HepG2 (cell line): ENCODE measurements around the gene ADPRM. TPM values are rescaled to one million over a fixed set of nuclear protein-coding genes. Genes with fewer than 3 reads are reported as not detected.

Experiments used
- CBX5 ChIP-seq: sonication (generic); formaldehyde crosslinking; IDR thresholded peaks from 2 replicates; pipeline ENCODE4 v1.4.0; 2020; ENCODE audit warnings: missing genetic modification reagents, borderline replicate concordance
- DBP ChIP-seq: sonication (generic); formaldehyde crosslinking; IDR thresholded peaks from 2 replicates; pipeline ENCODE4 v1.4.0; 2020; ENCODE audit warnings: missing genetic modification reagents; ENCODE audit errors: not compliant biosample characterization
- DMTF1 ChIP-seq: sonication (generic); formaldehyde crosslinking; IDR thresholded peaks from 2 replicates; pipeline ENCODE4 v1.4.0; 2020; ENCODE audit warnings: mild to moderate bottlenecking, missing genetic modification reagents
- ELF3 ChIP-seq: IDR thresholded peaks from 2 replicates; pipeline ENCODE4 v1.6.1; 2016; ENCODE audit warnings: missing genetic modification reagents, missing compliant biosample characterization
- GATAD1 ChIP-seq: IDR thresholded peaks from 2 replicates; pipeline ENCODE4 v1.6.1; 2016; ENCODE audit warnings: missing genetic modification reagents, missing compliant biosample characterization
- HNRNPK ChIP-seq: fragments of 200-400 bp; formaldehyde crosslinking; IDR thresholded peaks from 2 replicates; pipeline ENCODE4 v1.6.1; 2018; ENCODE audit warnings: low read length, low read depth, moderate library complexity, mild to moderate bottlenecking; ENCODE audit not compliant: poor library complexity, severe bottlenecking
- KAT7 ChIP-seq: IDR thresholded peaks from 2 replicates; pipeline ENCODE4 v1.6.1; 2018; ENCODE audit warnings: borderline replicate concordance, missing compliant biosample characterization
- MAX ChIP-seq: IDR thresholded peaks from 2 replicates; pipeline ENCODE4 v1.6.1; 2012; ENCODE audit warnings: inconsistent platforms
- NCOA2 ChIP-seq: sonication (generic); formaldehyde crosslinking; IDR thresholded peaks from 2 replicates; pipeline ENCODE4 v1.8.0; 2022; ENCODE audit warnings: inconsistent platforms
- NPAS2 ChIP-seq: sonication (generic); formaldehyde crosslinking; IDR thresholded peaks from 2 replicates; pipeline ENCODE4 v1.8.0; 2022; ENCODE audit warnings: mild to moderate bottlenecking, missing genetic modification reagents, borderline replicate concordance
- RARA ChIP-seq: IDR thresholded peaks from 2 replicates; pipeline ENCODE4 v1.6.1; 2016; ENCODE audit warnings: missing genetic modification reagents, missing compliant biosample characterization
- RXRB ChIP-seq: IDR thresholded peaks from 2 replicates; pipeline ENCODE4 v1.6.1; 2016; ENCODE audit warnings: borderline replicate concordance, missing genetic modification reagents, missing compliant biosample characterization
- SALL1 ChIP-seq: sonication (generic); formaldehyde crosslinking; IDR thresholded peaks from 2 replicates; pipeline ENCODE4 v1.8.0; 2022; ENCODE audit warnings: mild to moderate bottlenecking, missing genetic modification reagents
- SKI ChIP-seq: fragments of 450-650 bp; IDR thresholded peaks from one replicate; pipeline ENCODE4 v1.6.1; 2018; ENCODE audit warnings: mild to moderate bottlenecking; ENCODE audit not compliant: partially characterized antibody
- TFAP4 ChIP-seq: sonication (generic); IDR thresholded peaks from 2 replicates; pipeline ENCODE4 v1.6.1; 2016; ENCODE audit warnings: low read depth, borderline replicate concordance
- ZNF253 ChIP-seq: sonication (generic); formaldehyde crosslinking; IDR thresholded peaks from 2 replicates; pipeline ENCODE4 v1.8.0; 2022; ENCODE audit warnings: mild to moderate bottlenecking, missing genetic modification reagents, borderline replicate concordance
- ZNF280B ChIP-seq: sonication (generic); formaldehyde crosslinking; IDR thresholded peaks from 2 replicates; pipeline ENCODE4 v1.5.0; 2020; ENCODE audit warnings: missing genetic modification reagents, mild to moderate bottlenecking, borderline replicate concordance
- ZNF383 ChIP-seq: sonication (generic); formaldehyde crosslinking; IDR thresholded peaks from 2 replicates; pipeline ENCODE4 v1.4.0; 2020; ENCODE audit warnings: missing genetic modification reagents, mild to moderate bottlenecking, borderline replicate concordance
- ZNF512 ChIP-seq: sonication (generic); formaldehyde crosslinking; IDR thresholded peaks from 2 replicates; pipeline ENCODE4 v1.4.0; 2020; ENCODE audit warnings: mild to moderate bottlenecking, missing genetic modification reagents
- ZNF547 ChIP-seq: sonication (generic); formaldehyde crosslinking; IDR thresholded peaks from 2 replicates; pipeline ENCODE4 v1.5.1; 2020; ENCODE audit warnings: mild to moderate bottlenecking, missing genetic modification reagents
- polyA plus RNA-seq, 8 experiments: library from polyadenylated mRNA; depleted of rRNA in 3 of 8; stranded (reverse) in 7 of 8; unstranded in 1 of 8; fragments of >200 nt; fragmentation: Illumina TruSeq in 4 of 8; extraction: Trizol in 4 of 8; gene quantifications; 2 replicates each; pipeline versions ENCODE4 v1.2.1 to v1.2.3, GENCODE V29; 2011 to 2016; ENCODE audit warnings: low read depth in 4 of 8, missing spikeins in 1 of 8, mixed read lengths in 1 of 8; ENCODE audit not compliant: insufficient read depth in 1 of 8
- total RNA-seq, 5 experiments: library from RNA; depleted of rRNA; stranded (reverse); fragments of >200 nt; fragmentation: Illumina TruSeq; extraction: Trizol; gene quantifications; 2 replicates each; pipeline ENCODE4 v1.2.3, GENCODE V29; 2016; ENCODE audit warnings: low read depth in 1 of 5

Gene ADPRM
- total and polyA plus RNA-seq, 2 of the 13 experiments (the other 11 are each of a cell fraction or from before 2014, with no cell fraction given), result 5.6 to 10.8 TPM

- TF ChIP-seq DMTF1, result no peak
- TF ChIP-seq MAX, result no peak
- peak; percentile 87 for TF ChIP-seq SKI
- peak; percentile 75 for TF ChIP-seq RARA (CRISPR knock-in tag)
- no peak for TF ChIP-seq NPAS2 (CRISPR knock-in tag)
- no peak for TF ChIP-seq DBP
- TF ChIP-seq NCOA2 (CRISPR knock-in tag), result 0 out of 2 replicates have a peak, but pooled peaks have one; percentile 12
- no peak for TF ChIP-seq ZNF253 (CRISPR knock-in tag)
- no peak for TF ChIP-seq ZNF383 (CRISPR knock-in tag)
- TF ChIP-seq RXRB (CRISPR knock-in tag), result peak; percentile 93
- TF ChIP-seq ZNF547 (CRISPR knock-in tag), result no peak
- TF ChIP-seq ZNF280B (CRISPR knock-in tag), result no peak
- TF ChIP-seq GATAD1, result no peak
- peak; percentile 33; the same call in 1 of the 2 replicates for TF ChIP-seq SALL1 (CRISPR knock-in tag)
- peak; percentile 57; the same call in 1 of the 2 replicates for TF ChIP-seq ZNF512 (CRISPR knock-in tag)
- TF ChIP-seq CBX5 (CRISPR knock-in tag), result no peak
- TF ChIP-seq TFAP4, result no peak
- TF ChIP-seq KAT7 (CRISPR knock-in tag), result no peak
- 0 out of 2 replicates have a peak, but pooled peaks have one; percentile 18 for TF ChIP-seq ELF3 (CRISPR knock-in tag)
- peak; percentile 84 for TF ChIP-seq HNRNPK
Measured at GRCh38 chr17:10738521-10739258, 41.3 kb downstream of the ADPRM start (continued).
